HUES64 (cell line): ENCODE data around the gene VN1R5. TPM values are rescaled to one million over a fixed set of nuclear protein-coding genes. Genes with fewer than 3 reads are reported as not detected.
"Not testable (repeated sequence)": the region's sequence is repeated elsewhere in the genome, so short reads cannot be mapped to it uniquely, and the experiment has no call there.

Experiments used
- H3K27ac ChIP-seq: 2 replicates; pipeline ENCODE4 v1.7.0; 2013; ENCODE audit warnings: low read depth, low read length, inconsistent platforms
- H3K27me3 ChIP-seq: 2 replicates; pipeline ENCODE4 v1.6.1; 2013; ENCODE audit warnings: mild to moderate bottlenecking, low read length; ENCODE audit not compliant: insufficient read depth
- H3K36me3 ChIP-seq: 2 replicates; pipeline ENCODE4 v1.6.1; 2013; ENCODE audit warnings: mild to moderate bottlenecking, low read length; ENCODE audit not compliant: insufficient read depth
- H3K4me1 ChIP-seq: 2 replicates; pipeline ENCODE4 v1.6.1; 2013; ENCODE audit warnings: mild to moderate bottlenecking, low read length, moderate library complexity; ENCODE audit not compliant: insufficient read depth
- H3K4me3 ChIP-seq: 2 replicates; pipeline ENCODE4 v1.5.1; 2013; ENCODE audit warnings: mild to moderate bottlenecking, low read length, moderate library complexity
- H3K9ac ChIP-seq: 2 replicates; pipeline ENCODE4 v1.6.1; 2013; ENCODE audit warnings: mild to moderate bottlenecking, low read depth, low read length
- H3K9me3 ChIP-seq: 2 replicates; pipeline ENCODE4 v1.6.1; 2013; ENCODE audit warnings: low read depth, low read length; ENCODE audit not compliant: insufficient read depth
- WGBS: fragments of 150-250, 120-280 bp; methylation state at CpG from one replicate; pipeline ENCODE4 v1.1.7; 2013; ENCODE audit warnings: missing lambda C conversion rate; 5-methylcytosine and 5-hydroxymethylcytosine counted together
- polyA plus RNA-seq, 2 experiments: library from polyadenylated mRNA; stranded (reverse); fragments of 50-300 nt; gene quantifications; one replicate each; pipeline ENCODE4 v1.2.3, GENCODE V29; 2013

Gene VN1R5
- polyA plus RNA-seq (2013, experiment 1 of 2): not detected
- not detected for polyA plus RNA-seq (2013, experiment 2 of 2)

DNA sequence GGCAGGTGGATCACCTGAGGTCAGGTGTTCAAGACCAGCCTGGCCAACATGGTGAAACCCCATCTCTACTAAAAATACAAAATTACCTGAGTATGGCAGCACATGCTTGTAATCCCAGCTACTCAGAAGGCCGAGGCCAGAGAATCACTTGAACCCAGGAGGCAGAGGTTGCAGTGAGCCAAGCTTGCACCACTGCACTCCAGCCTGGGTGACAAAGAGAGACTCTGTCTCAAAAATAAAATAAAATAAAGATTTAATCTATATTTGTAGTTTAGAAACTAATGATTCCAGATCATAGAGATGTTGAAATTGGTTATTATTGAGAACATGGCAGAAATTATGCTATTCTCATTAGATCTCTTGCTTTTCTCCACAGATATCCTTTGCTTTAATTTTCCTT, at the start of gene VN1R5:
TSS of gene VN1R5 (plus strand) at position 301 of the 400 bp plus-strand sequence.
- not testable (repeated sequence) for H3K4me3 ChIP-seq, H3K4me1 ChIP-seq, H3K36me3 ChIP-seq, H3K27me3 ChIP-seq, H3K9me3 ChIP-seq, H3K27ac ChIP-seq, H3K9ac ChIP-seq
- 92% methylated on average over 1 of the region's 1 CpG for WGBS

DNA sequence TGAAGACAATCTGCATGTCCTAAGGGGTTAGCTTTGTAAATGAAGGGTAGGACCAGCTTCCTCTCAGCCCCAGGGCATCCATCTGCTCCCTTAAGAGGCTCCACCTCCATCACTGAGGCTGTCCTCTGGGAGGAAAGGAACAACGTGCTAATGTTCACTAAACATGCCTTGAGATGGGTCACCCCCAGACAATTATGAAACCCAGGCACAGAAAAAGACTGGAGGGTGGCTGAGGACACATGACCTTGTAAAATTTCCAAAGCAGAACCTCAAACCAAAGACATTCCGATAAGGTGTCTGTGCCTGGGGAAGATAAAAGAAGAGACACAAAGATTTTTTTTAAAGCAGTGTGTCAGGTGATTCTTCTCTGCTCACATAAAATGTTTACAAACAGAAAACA, 46.5 kb upstream of the VN1R5 start:
- Histone ChIP-seq H3K9me3 (no peaks in the 10 kb centered on the region), H3K9ac (peak overlapping the region; percentile 72; the same call in 1 of the 2 replicates), H3K4me1 (peaks cover 18% of the 10 kb centered on the region), H3K36me3 (peaks cover 7% of the 10 kb centered on the region; the same call in 1 of the 2 replicates), H3K27me3 (no peaks in the 10 kb centered on the region), H3K4me3 (peak overlapping the region; percentile 94), H3K27ac (no peak overlapping the region)
- WGBS: 45% methylated on average over 2 of the region's 2 CpGs

DNA sequence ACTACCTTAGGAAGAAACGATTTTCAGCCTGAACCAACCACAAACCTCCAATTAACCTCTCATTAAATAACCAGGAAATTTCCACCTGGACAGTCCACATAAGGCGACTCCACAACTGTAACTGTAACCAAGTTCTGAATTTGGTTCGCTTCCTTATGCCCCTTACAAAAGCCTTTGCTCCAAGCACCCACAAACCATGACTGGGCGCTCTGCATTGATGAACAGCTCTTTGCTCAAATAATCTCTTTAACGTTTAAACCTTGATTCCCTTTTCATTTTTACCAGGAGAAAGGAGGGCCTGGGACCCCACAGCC, 45.9 kb upstream of the VN1R5 start:
- 13% methylated on average over 5 of the region's 5 CpGs for WGBS
- Histone ChIP-seq H3K36me3 (peaks cover 7% of the 10 kb centered on the region; the same call in 1 of the 2 replicates), H3K9me3 (no peaks in the 10 kb centered on the region), H3K4me1 (peaks cover 18% of the 10 kb centered on the region), H3K27ac (peak overlapping the region; percentile 32; the same call in 1 of the 2 replicates), H3K9ac (peak overlapping the region; percentile 72), H3K27me3 (no peaks in the 10 kb centered on the region), H3K4me3 (peak overlapping the region; percentile 94)

DNA sequence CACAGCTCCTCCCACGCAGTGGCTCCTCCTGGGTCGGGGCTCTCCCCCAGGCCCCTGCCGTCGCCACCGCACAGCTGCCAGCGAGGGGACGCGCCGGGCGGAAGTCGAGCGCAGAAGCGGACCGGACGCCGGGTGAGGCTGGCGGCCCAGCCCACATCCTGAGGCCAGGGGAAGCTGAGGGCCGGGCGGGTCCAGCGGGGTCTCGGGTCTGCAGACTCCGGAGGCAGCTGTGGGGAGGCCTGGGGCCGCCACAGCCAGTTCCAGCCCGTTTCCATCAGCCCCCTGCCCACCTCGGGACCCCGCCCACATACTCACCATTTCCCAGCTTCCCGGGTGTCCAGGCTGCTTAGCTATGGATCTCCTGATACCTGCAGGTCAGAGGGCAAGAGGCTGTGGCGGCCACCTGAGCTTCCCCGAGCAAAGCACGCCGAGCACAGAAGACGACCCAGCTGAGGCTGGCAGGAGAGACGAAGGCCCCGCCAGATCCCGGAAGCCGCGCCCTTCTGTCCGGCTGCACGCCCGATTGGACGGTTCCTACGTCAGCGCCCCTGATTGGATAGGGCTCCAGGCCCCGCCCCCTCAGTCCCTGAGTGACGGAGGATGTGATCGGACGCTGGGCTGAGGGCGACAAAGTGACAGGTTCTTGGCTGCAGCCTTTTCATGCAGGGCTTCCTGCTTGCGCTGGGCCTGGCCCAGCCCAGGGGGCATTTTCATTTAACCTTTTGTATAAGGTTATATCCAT, 45.3 kb upstream of the VN1R5 start:
- Histone ChIP-seq H3K4me3 (peak overlapping the region; percentile 94), H3K27ac (peak overlapping the region; percentile 32), H3K27me3 (no peaks in the 10 kb centered on the region), H3K36me3 (peaks cover 7% of the 10 kb centered on the region; the same call in 1 of the 2 replicates), H3K9me3 (no peaks in the 10 kb centered on the region), H3K9ac (peak overlapping the region; percentile 72), H3K4me1 (peaks cover 18% of the 10 kb centered on the region)
- WGBS: under 1% methylated on average over 49 of the region's 49 CpGs

DNA sequence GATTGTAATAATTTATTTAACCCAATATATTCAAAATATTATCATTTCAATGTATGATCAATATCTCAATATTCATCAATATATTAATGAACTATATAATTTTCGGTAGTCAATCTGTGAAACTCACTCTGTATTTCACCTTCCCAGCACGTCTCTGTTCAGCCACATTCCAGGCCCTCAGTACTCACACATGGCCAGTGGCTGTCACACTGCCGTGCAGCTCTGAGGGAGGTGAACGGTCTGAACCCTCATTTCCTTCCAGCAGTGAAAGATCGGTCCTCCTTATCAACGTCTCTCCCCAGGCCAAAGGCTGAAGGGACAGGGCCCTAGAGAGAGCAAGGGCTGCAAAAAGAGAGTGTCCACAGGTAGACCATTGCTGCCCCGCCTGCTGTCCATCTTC, 44.5 kb upstream of the VN1R5 start:
- peaks cover 18% of the 10 kb centered on the region for H3K4me1 ChIP-seq
- no peak overlapping the region for H3K27ac ChIP-seq
- WGBS: 79% methylated on average over 7 of the region's 7 CpGs

DNA sequence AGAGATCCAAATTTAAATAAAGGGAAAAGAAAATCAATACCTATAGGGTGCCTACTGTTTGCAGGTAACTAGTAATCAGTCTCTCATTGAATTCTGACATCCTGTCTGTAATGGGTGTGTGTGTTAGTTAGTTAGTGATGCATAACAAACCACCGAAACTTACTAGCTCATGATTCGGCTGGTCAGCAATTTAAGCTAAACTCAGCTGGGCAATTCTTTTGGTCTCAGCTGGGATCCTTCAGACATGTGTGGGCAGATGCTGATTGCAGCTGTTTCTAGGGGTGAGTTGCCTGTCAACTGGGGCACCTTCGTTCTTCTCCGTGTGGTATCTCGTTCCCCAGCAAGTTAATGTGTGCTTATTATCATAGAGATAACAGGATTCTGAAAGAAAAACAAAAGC, 43.9 kb upstream of the VN1R5 start:
- Histone ChIP-seq H3K9ac (no peak overlapping the region), H3K4me3 (no peak overlapping the region), H3K27ac (no peak overlapping the region), H3K36me3 (no peaks in the 10 kb centered on the region; the same call in 1 of the 2 replicates), H3K4me1 (peaks cover 18% of the 10 kb centered on the region), H3K9me3 (no peaks in the 10 kb centered on the region), H3K27me3 (no peaks in the 10 kb centered on the region)
- WGBS: 69% methylated on average over 5 of the region's 5 CpGs

More for the DNA sequence above, 44.5 kb upstream of the VN1R5 start:
- Histone ChIP-seq H3K9me3 (no peaks in the 10 kb centered on the region), H3K36me3 (peaks cover 3% of the 10 kb centered on the region; the same call in 1 of the 2 replicates), H3K4me3 (no peak overlapping the region), H3K9ac (no peak overlapping the region), H3K27me3 (no peaks in the 10 kb centered on the region)

DNA sequence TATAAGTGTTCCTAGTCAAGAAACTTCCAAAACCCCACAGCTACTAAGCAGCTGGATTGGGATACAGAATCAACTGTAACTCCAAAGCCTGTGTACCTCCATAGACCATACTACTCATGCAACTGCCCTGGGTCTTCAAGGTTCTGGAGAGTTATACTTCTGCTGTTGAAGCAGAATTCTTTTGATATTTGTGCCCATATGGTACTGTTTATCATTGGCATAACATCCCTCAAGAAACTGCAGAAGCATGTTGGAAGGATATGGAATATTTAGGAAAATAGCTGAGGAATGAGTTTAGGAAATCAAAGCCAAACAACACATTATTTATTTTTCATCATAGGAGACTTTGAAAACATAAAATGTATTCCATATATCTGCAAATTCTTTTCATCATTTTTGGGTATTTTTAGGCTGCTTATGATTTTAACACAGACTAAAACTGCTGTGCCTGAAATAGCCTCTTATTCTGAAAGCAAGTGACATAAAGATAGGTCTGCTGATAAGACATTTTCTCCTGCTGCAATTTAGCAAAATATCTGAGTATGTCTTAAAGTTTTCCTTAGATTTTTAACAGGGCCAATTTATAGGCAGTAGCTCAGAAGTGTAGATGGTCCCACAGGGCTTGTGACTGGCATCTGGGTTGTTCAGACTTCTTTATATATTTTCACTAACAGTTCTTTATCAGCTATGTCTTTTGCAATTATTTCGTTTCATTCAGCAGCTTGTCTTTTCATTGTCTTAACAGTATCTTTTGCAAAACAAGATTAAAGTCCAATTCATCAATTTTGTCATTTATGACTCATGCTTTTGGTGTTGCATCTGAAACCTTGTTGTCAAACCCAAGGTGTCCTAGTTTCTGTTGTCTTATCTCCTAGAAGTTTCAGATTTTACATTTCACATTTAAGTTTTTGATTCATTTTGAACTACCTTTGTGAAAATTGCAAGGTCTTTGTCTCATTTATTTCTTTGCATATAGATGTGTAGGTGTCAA, 43.0 kb upstream of the VN1R5 start:
- Histone ChIP-seq H3K9ac (no peak overlapping the region), H3K36me3 (no peaks in the 10 kb centered on the region; the same call in 1 of the 2 replicates), H3K4me3 (no peak overlapping the region), H3K27me3 (no peaks in the 10 kb centered on the region), H3K27ac (no peak overlapping the region), H3K4me1 (peaks cover 18% of the 10 kb centered on the region), H3K9me3 (no peaks in the 10 kb centered on the region)
- 82% methylated on average over 1 of the region's 1 CpG for WGBS

DNA sequence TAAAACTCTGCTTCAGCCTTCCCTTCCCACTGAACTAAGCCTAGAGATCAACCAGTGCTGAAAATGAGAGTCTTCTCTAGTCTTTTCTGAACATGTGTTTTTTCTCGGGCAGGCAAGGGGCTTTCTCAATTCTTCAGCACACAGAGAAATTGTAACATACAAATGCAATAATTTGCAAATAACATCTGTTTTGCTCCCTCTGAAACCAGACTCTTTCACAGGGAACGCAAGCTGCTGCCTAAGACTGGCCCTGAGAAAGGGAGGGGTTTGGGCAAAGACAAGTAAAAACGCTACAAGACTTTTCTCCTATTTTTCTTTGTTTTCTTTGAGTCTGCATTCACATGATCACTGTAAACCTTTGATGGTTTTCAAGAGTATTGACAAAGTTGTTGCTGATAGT, 39.6 kb upstream of the VN1R5 start:
- H3K36me3 ChIP-seq: no peaks in the 10 kb centered on the region
- no peak overlapping the region for H3K27ac ChIP-seq

DNA sequence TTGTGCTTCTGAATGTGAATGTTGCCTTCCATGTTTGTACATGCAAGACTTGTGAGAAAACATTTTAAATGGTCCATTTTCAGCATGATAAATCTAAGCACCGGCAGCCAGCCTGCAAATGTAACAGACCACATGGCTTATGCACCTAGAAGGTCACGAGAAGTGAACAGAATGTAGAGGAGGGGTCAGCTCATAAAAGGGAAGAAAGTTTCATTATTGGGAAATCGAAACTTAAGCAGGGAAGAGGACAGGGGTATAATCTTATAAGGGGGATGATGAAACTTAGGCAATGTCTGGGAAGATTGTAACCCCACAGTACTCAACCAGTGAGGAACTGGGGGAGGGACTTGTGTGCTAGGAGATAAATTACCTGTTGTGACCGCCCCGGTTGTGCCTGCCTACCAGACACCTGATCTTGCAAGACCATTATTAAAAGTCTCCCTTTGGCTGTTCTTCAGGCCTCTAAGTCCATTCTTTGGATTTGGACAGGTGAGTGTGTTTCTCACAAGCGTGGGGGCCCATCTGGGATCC, 37.7 kb upstream of the VN1R5 start:
- Histone ChIP-seq H3K27me3 (no peaks in the 10 kb centered on the region), H3K9ac (no peak overlapping the region), H3K4me3 (no peak overlapping the region), H3K27ac (no peak overlapping the region), H3K36me3 (no peaks in the 10 kb centered on the region), H3K9me3 (no peaks in the 10 kb centered on the region), H3K4me1 (no peaks in the 10 kb centered on the region)
- 89% methylated on average over 6 of the region's 6 CpGs for WGBS

More for the DNA sequence above, 39.6 kb upstream of the VN1R5 start:
- Histone ChIP-seq H3K4me1 (0 out of 2 replicates have a peak, but pooled peaks cover under 1% of the 10 kb centered on the region), H3K4me3 (no peak overlapping the region), H3K9ac (no peak overlapping the region), H3K9me3 (no peaks in the 10 kb centered on the region), H3K27me3 (no peaks in the 10 kb centered on the region)
- 89% methylated on average over 3 of the region's 3 CpGs for WGBS

DNA sequence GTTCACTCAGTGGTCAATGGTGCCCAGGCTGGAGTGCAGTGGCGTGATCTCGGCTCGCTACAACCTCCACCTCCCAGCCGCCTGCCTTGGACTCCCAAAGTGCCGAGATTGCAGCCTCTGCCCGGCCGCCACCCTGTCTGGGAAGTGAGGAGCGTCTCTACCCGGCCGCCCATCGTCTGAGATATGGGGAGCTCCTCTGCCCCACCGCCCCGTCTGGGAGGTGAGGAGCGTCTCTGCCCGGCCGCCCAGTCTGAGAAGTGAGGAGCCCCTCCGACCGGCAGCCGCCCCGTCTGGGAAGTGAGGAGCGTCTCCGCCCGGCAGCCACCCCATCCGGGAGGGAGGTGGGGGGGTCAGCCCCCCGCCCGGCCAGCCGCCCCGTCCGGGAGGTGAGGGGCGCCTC, 35.6 kb upstream of the VN1R5 start:
- 97% methylated on average over 18 of the region's 30 CpGs for WGBS
- not testable (repeated sequence) for H3K4me3 ChIP-seq, H3K9ac ChIP-seq, H3K27me3 ChIP-seq, H3K27ac ChIP-seq, H3K36me3 ChIP-seq, H3K9me3 ChIP-seq, H3K4me1 ChIP-seq

DNA sequence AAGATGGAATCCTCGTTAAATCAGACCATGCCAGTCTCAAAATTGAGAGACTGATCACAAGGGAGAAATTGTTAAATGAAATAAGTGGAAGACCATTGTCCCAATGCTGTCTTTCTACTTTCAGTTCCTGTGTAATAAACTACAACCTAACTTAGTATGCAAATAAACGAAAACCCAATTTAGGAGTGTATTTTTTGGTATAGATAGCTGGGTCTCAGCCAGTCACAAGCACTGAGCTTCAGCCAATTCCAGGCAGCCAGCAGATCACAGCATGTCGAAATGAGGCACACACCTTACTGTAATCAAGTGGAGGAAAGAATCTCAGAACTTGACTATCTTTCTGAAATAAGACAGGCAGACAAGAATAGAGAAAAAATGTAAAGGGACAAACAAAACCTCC, 33.0 kb upstream of the VN1R5 start:
- Histone ChIP-seq H3K9ac (no peak overlapping the region), H3K27me3 (no peaks in the 10 kb centered on the region), H3K27ac (no peak overlapping the region), H3K9me3 (peaks cover 9% of the 10 kb centered on the region), H3K4me1 (no peaks in the 10 kb centered on the region), H3K36me3 (no peaks in the 10 kb centered on the region), H3K4me3 (no peak overlapping the region)
- 88% methylated on average over 3 of the region's 3 CpGs for WGBS
